Fibroblast of peridontal ligament (primary cell): ENCODE results near the gene KCTD3.

Experiments
- DNase-seq: peaks from one replicate; pipeline ENCODE4 v3.0.0-alpha.2; 2010; ENCODE audit errors: extremely low read depth

Gene KCTD3

DNA sequence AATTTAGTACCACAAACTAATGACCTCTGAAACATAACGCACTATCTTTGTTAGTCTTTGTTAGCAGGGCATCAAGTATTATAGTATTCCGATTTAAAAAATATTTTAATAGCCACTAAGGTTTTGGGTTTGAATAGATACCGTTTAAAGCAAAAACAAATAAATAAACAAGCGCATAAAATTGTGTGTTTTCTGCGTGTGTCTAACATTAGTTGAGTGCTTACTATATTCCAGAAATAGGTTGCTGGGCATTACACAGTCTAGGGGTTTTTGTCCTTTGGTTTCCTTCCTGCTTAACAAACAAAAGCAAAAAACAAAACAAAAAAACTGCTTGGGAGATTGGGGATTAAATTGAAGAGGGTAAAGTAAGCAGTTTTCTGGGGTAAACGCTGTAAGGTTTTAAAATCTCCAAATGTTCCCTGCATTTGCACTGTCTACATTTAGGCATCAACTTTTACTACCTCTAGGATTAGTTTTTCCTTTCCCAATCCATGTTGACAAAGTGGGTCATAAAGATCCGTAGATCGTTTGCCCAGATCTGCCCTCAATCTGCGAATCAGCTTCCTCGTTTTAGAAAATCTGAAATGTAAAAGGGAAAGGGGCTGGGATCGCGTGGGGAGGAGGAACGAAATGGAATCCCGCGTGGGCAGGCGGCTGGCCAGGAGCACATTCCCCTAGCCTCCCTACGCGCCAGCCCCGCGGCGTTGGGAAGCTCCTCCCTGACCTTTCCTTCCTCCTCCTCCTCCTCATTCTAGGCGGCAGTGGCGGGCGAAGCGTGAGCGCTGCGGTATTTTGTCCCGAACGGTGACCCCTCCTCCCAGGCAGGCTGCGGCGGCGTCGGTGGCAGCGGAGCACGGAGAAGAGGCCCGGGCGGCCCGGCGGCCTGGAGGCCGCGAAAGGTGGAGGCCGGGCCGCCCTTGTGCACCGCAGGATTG, at the start of gene KCTD3:
Gene KCTD3, plus strand, starts transcription at position 749 of the 935 bp plus-strand sequence. CDS start 382 bp downstream, outside the sequence.
- DNase-seq, result peak; percentile 79

DNA sequence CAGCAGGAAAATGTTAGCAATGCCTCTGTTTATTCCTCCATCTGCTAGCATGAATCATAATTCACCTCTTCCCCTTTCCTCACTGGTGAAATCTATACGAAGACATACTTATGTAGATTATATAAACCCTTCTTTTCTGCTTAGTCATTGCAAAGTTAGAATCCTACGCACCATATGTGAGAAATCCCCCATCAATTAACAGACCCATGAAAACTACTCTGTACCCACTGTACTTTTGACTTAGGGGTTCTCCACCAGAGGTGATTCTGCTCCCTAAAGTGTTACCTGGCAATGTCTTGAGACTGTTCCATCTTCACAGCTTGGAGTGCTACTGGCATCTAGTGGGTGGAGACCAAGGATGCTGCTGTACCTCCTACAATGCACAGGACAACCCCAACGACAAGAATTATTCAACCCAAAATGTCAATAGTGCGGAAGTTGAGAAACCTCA, 49.6 kb upstream of the KCTD3 start:
- DNase-seq, result peak; percentile 86

- no peak for DNase-seq
Measured at GRCh38 chr1:215518594-215518993, 48.5 kb upstream of the KCTD3 start.

- no peak for DNase-seq
Measured at GRCh38 chr1:215521279-215521678, 45.8 kb upstream of the KCTD3 start.

GRCh38 chr1:215523128-215523861, 43.8 kb upstream of the KCTD3 start:
- peak; percentile 78 for DNase-seq

DNA sequence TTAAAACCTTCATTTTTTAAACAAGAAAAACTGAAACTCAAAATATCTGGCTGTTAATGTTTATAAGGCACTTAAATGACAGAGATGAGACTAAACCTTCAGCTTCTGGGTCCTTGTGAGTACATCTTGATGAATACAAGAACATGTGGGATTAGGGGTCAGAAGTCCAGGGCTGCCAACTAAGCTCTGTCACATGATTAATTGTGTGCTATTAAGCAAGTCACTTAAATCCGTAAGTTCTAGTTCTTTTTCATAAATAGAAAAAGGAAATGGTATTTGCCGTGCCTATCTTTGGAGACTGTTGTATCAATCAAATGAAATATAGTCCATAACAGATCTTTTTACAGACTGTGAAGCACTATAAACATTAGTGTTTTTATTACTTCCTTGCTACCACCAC, 43.2 kb upstream of the KCTD3 start:
- no peak for DNase-seq

DNA sequence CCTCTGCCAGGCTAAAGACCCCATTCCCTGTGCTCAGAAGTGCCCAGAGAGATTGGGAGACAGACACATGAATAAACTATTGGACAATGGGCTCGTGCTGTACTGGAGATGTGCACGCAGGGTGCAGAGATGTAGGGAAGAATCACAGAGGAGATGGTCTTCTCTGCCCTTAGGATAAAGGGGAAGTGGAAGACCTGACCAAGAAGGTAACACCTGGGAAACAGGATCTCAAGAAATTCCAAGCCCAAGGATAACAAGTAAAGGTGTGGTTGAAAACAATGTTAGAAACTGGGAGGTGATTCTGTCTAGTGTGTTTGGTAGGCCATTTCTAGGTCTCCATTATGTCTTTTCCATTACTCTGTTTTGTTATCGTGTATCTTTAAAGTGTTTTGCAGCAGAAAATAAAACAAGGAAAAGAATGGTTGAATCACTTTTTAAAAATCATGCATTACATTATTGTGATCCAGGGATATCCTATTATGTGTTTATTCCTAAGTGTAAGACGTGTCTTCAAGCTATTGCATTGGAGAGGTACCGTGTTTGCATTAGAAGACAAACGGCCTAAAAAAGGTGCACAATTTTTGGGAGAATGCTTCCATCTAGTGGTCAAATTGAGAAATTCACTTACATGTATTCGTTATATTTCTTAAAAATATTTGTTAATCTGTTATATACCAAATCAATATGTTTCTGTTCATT, 40.8 kb upstream of the KCTD3 start:
- DNase-seq, result peak; percentile 84

DNA sequence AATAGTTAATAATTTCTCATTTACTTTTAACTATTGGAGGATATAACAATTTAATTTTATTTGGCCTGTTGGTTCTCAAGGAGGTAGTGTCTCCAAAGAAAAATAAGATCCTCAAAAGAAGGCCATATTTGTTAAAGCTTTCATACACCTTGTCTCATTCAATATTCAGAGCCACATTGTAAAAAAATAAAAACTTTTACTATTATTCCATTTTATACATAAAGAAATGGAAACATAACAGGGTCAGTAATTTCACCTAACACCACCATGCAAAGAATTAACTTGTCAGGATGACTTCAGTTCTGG, 40.3 kb upstream of the KCTD3 start:
- DNase-seq, result no peak

DNA sequence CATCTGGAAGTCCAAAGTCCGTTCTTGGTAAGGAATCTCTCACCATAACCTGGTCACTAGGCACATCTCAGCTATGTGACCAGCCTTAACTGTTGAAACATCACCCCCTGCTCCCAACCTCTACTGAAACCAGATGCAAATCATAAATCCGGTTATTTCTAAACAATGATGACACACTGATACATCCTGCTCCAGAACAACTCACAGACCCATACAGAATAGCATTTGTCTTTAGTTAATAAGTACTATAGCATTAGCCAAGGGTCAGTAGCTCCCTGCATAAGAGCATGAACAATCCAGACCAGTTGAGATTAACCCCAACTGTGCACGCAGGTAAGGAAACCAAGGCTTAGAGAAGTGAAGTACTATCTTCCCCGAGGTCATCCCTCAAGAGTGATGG, 38.0 kb upstream of the KCTD3 start:
- DNase-seq, result no peak

DNA sequence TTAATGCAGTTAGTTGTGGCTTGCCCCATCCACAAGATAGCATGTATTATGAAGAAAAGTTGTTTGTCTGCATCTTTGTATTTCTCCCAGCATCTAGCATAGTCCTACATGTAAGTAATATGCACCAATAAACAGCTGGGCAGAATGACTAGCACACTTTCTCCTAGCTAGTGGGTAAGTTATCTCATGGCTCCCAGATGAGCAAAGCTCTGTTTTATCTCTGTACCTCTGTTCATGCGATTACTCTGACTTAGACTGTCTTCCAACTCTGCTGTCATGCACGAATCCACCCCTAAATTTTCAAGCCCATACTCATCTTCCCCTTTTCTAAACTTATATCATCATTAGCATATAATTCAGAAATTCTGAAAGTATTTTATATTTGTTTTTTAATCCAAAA, 37.5 kb upstream of the KCTD3 start:
- no peak for DNase-seq

DNA sequence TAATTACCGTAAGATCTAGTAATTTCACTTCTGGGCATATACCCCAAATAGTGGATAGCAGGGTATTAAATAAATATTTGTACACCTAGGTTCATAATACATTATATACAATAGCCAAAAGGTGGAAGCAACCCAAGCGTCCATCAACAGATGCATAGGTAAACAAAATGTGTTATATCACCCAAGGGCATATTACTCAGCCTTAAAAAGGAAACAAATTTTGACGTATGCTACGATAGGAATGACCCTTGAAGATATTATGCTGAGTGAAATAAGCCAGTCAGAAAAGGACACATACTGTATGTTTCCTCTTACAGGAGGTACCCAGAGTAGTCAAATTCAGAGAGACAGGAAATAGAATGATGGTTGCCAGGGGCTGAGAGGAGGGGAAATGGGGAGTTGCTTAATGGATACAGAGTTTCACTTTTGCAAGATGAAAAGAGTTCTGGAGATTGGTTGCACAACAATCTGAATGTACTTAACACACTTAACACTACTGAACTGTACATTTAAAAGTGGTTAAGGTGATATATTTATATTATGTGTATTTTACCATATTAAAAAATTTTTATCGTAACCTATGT, 36.6 kb upstream of the KCTD3 start:
- no peak for DNase-seq

- peak; percentile 29 for DNase-seq
Measured at GRCh38 chr1:215539803-215540570, 27.1 kb upstream of the KCTD3 start.

GRCh38 chr1:215542301-215542700, 24.8 kb upstream of the KCTD3 start:
- DNase-seq, result no peak

- DNase-seq, result peak; percentile 51
Measured at GRCh38 chr1:215543191-215543606, 23.9 kb upstream of the KCTD3 start.

DNA sequence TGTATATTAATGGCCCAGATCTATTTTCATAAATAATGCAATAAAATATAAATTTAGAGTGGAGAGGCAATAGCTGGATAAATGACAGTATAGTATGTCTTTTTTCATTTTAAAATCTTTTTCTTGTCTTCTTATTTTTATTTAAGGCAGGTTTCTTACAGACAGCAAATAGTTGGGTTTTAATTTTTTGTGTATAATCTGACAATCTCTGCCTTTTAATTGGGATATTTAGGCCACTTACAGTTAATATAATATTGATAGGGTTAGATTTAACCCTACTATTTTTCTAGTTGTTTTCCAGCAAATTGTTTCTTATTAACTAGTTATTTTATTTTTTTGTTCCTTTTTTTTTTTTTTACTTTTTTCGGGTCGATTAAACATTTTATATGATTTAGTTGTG, 23.3 kb upstream of the KCTD3 start:
- no peak for DNase-seq

GRCh38 chr1:215544566-215544965, 22.5 kb upstream of the KCTD3 start:
- no peak for DNase-seq

- DNase-seq, result no peak
Measured at GRCh38 chr1:215545096-215545495, 22.0 kb upstream of the KCTD3 start.

DNA sequence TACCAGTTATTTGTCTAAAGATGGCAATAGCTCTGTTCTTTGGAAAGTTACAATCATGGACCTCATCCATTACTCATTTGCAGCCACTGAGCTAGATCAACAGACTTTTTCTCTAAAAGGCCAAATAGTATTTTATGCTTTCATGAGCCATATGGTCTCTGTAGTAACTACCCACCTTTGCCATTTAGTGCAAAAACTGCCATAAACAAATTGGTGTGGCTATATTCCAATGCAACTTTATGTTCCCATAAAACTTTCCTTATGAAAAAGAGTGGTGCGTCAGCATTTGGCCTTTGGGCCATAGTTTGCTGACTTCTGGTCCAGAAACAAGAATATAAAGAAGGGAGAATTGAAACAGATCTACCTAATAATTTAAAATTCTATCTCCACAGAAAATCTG, 20.1 kb upstream of the KCTD3 start:
- no peak for DNase-seq

DNA sequence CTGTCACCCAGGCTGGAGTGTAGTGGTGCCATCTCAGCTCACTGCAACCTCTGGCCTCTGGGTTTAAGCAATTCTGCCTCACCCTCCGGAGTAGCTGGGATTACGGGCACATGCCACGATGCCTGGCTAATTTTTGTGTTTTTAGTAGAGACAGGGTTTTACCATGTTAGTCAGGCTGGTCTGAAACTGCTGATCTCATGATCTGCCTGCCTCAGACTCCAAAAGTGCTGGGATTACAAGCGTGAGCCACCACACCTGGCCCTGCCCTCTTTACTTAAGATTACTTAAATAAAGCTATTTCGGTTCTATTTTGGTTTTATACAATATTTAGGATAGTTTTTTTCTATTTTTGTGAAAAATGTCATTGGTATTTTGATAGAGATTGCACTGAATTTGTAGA, 15.3 kb upstream of the KCTD3 start:
- DNase-seq, result no peak

- no peak for DNase-seq
Measured at GRCh38 chr1:215554865-215555264, 12.2 kb upstream of the KCTD3 start.

DNA sequence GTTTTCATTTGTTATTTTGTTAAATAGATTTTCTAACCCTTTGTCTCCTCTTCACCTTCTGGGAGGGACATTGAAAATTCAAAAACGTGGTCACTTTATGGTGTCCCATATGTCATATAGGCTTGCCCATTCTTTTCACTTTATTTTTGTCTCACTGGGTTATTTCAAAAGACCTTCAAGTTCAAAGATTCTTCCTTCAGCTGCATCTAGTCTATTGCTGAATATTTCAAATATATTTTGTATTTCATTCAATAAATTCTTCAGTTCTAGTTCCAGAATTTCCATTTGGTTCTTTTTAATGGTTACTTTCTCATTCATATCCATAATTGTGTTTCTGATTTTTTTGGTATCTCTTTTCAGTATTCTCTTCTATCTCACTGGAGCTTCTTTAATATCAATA, 11.6 kb upstream of the KCTD3 start:
- no peak for DNase-seq
